SJSA1 (cell line): ENCODE data around the gene GRK1. TPM values are rescaled to one million over a fixed set of nuclear protein-coding genes. Genes with fewer than 3 reads are reported as not detected.

Experiments
- DNase-seq, 2 experiments: peaks; one replicate each; pipeline ENCODE4 v3.0.0-alpha.2; 2015 to 2020; ENCODE audit warnings: low spot score in 2 of 2, low read depth in 1 of 2
- H3K27ac ChIP-seq: fragments of 250-450 bp; sonication (Bioruptor Pico); 2 replicates; pipeline ENCODE4 v1.5.1; 2020; ENCODE audit warnings: mild to moderate bottlenecking, moderate library complexity
- H3K27me3 ChIP-seq: fragments of 250-450 bp; sonication (Bioruptor Pico); replicated peaks from 2 replicates; pipeline ENCODE4 v1.5.1; 2020; ENCODE audit warnings: mild to moderate bottlenecking, moderate library complexity
- H3K36me3 ChIP-seq: fragments of 250-450 bp; sonication (Bioruptor Pico); 2 replicates; pipeline ENCODE4 v1.5.1; 2020; ENCODE audit warnings: mild to moderate bottlenecking
- H3K4me1 ChIP-seq: fragments of 250-450 bp; sonication (Bioruptor Pico); replicated peaks from 2 replicates; pipeline ENCODE4 v1.6.1; 2021; ENCODE audit warnings: mild to moderate bottlenecking
- H3K4me3 ChIP-seq: fragments of 250-450 bp; sonication (Bioruptor Pico); 2 replicates; pipeline ENCODE4 v1.5.1; 2020; ENCODE audit warnings: mild to moderate bottlenecking
- H3K9me3 ChIP-seq: fragments of 250-450 bp; sonication (Bioruptor Pico); replicated peaks from 2 replicates; pipeline ENCODE4 v1.5.1; 2020; ENCODE audit warnings: mild to moderate bottlenecking
- total RNA-seq: library from RNA; depleted of rRNA; stranded (reverse); fragments of >200 nt; shearing (Covaris generic); gene quantifications from 2 replicates; pipeline ENCODE4 v1.2.3, GENCODE V29; 2014

The GRK1 gene
- total RNA-seq, 1 experiment from 2014 or later = 0.08 TPM

- H3K27ac ChIP-seq = peak overlapping the region; percentile 50
- no peaks in the 10 kb centered on the region for H3K9me3 ChIP-seq
Observed at GRCh38 chr13:113627136-113627535, 39.9 kb upstream of the GRK1 start.

GRCh38 chr13:113628291-113629270, 38.4 kb upstream of the GRK1 start:
- H3K4me1 ChIP-seq = peaks cover 16% of the 10 kb centered on the region
- DNase-seq = no peak
- H3K36me3 ChIP-seq = peaks cover 77% of the 10 kb centered on the region
- no peak overlapping the region for H3K27ac ChIP-seq
- H3K9me3 ChIP-seq = no peaks in the 10 kb centered on the region
- no peaks in the 10 kb centered on the region for H3K27me3 ChIP-seq
- no peak overlapping the region for H3K4me3 ChIP-seq

More at GRCh38 chr13:113627136-113627535, 39.9 kb upstream of the GRK1 start:
- Histone ChIP-seq H3K27me3 (no peaks in the 10 kb centered on the region), H3K36me3 (peaks cover 77% of the 10 kb centered on the region), H3K4me3 (no peak overlapping the region), H3K4me1 (peaks cover 16% of the 10 kb centered on the region)
- DNase-seq = no peak

- no peak for DNase-seq
- H3K4me3 ChIP-seq = no peak overlapping the region
- H3K27me3 ChIP-seq = no peaks in the 10 kb centered on the region
- H3K36me3 ChIP-seq = peaks cover 83% of the 10 kb centered on the region
- H3K27ac ChIP-seq = no peak overlapping the region
- H3K4me1 ChIP-seq = peaks cover 16% of the 10 kb centered on the region
- no peaks in the 10 kb centered on the region for H3K9me3 ChIP-seq
Observed at GRCh38 chr13:113629866-113630265, 37.2 kb upstream of the GRK1 start.

GRCh38 chr13:113630296-113630695, 36.7 kb upstream of the GRK1 start:
- H3K36me3 ChIP-seq = peaks cover 88% of the 10 kb centered on the region
- no peak for DNase-seq
- no peak overlapping the region for H3K4me3 ChIP-seq
- H3K27me3 ChIP-seq = no peaks in the 10 kb centered on the region
- no peaks in the 10 kb centered on the region for H3K9me3 ChIP-seq
- no peak overlapping the region for H3K27ac ChIP-seq
- peaks cover 16% of the 10 kb centered on the region for H3K4me1 ChIP-seq

GRCh38 chr13:113630804-113631203, 36.2 kb upstream of the GRK1 start:
- no peak for DNase-seq
- no peak overlapping the region for H3K27ac ChIP-seq
- H3K4me1 ChIP-seq = peaks cover 16% of the 10 kb centered on the region
- peaks cover 93% of the 10 kb centered on the region for H3K36me3 ChIP-seq
- H3K27me3 ChIP-seq = no peaks in the 10 kb centered on the region
- no peaks in the 10 kb centered on the region for H3K9me3 ChIP-seq
- no peak overlapping the region for H3K4me3 ChIP-seq

GRCh38 chr13:113631341-113632095, 35.5 kb upstream of the GRK1 start:
- Histone ChIP-seq H3K4me3 (no peak overlapping the region), H3K9me3 (no peaks in the 10 kb centered on the region), H3K36me3 (peaks cover 98% of the 10 kb centered on the region), H3K27ac (no peak overlapping the region), H3K4me1 (peaks cover 9% of the 10 kb centered on the region), H3K27me3 (no peaks in the 10 kb centered on the region)
- DNase-seq = no peak

GRCh38 chr13:113632706-113633484, 34.1 kb upstream of the GRK1 start:
- Histone ChIP-seq H3K4me1 (no peaks in the 10 kb centered on the region), H3K27ac (no peak overlapping the region), H3K27me3 (no peaks in the 10 kb centered on the region), H3K4me3 (no peak overlapping the region), H3K9me3 (no peaks in the 10 kb centered on the region), H3K36me3 (peaks cover 98% of the 10 kb centered on the region)
- DNase-seq = no peak

- no peaks in the 10 kb centered on the region for H3K4me1 ChIP-seq
- no peak overlapping the region for H3K4me3 ChIP-seq
- H3K27me3 ChIP-seq = no peaks in the 10 kb centered on the region
- no peaks in the 10 kb centered on the region for H3K9me3 ChIP-seq
- H3K36me3 ChIP-seq = peaks cover 98% of the 10 kb centered on the region
- no peak for DNase-seq
- no peak overlapping the region for H3K27ac ChIP-seq
Observed at GRCh38 chr13:113633485-113633873, 33.5 kb upstream of the GRK1 start.

GRCh38 chr13:113634279-113635047, 32.6 kb upstream of the GRK1 start:
- Histone ChIP-seq H3K4me1 (no peaks in the 10 kb centered on the region), H3K36me3 (peaks cover 98% of the 10 kb centered on the region), H3K27ac (no peak overlapping the region), H3K9me3 (no peaks in the 10 kb centered on the region), H3K4me3 (no peak overlapping the region), H3K27me3 (no peaks in the 10 kb centered on the region)
- DNase-seq = no peak

- no peak for DNase-seq
- Histone ChIP-seq H3K4me1 (no peaks in the 10 kb centered on the region), H3K27ac (no peak overlapping the region), H3K27me3 (no peaks in the 10 kb centered on the region), H3K9me3 (no peaks in the 10 kb centered on the region), H3K36me3 (peaks cover 98% of the 10 kb centered on the region), H3K4me3 (no peak overlapping the region)
Observed at GRCh38 chr13:113635048-113635420, 32.0 kb upstream of the GRK1 start.

- Histone ChIP-seq H3K27ac (no peak overlapping the region), H3K9me3 (no peaks in the 10 kb centered on the region), H3K4me1 (no peaks in the 10 kb centered on the region), H3K27me3 (no peaks in the 10 kb centered on the region), H3K4me3 (no peak overlapping the region), H3K36me3 (peaks cover 100% of the 10 kb centered on the region)
- no peak for DNase-seq
Observed at GRCh38 chr13:113635709-113636108, 31.3 kb upstream of the GRK1 start.

GRCh38 chr13:113636266-113636963, 30.6 kb upstream of the GRK1 start:
- Histone ChIP-seq H3K27me3 (no peaks in the 10 kb centered on the region), H3K9me3 (no peaks in the 10 kb centered on the region), H3K36me3 (peaks cover 99% of the 10 kb centered on the region), H3K4me1 (no peaks in the 10 kb centered on the region), H3K4me3 (no peak overlapping the region), H3K27ac (no peak overlapping the region)
- peak in 1 of 2 experiments; percentile 59 for DNase-seq
